Measurements from ENCODE around the gene ECM2. TPM values are rescaled to one million over a fixed set of nuclear protein-coding genes. Genes with fewer than 3 reads are reported as not detected.

Gene ECM2
- total and polyA plus RNA-seq, 2 of the 13 experiments (the other 11 are each of a cell fraction or from before 2014, with no cell fraction given) = 0.37 TPM; not detected in 1

GRCh38 chr9:92522983-92523970 lies 12.5 kb downstream of the ECM2 start (continued):
- peak; percentile 55; the same call in 1 of the 2 replicates for TF ChIP-seq ZMYM2 (CRISPR knock-in tag; IDR thresholded peaks at IDR 0.05)
- TF ChIP-seq ZNF263 (CRISPR knock-in tag; IDR thresholded peaks at IDR 0.05) = 0 out of 2 replicates have a peak, but pooled peaks have one; percentile 15
- no peak for TF ChIP-seq ZNF777 (CRISPR knock-in tag; IDR thresholded peaks at IDR 0.05)
- no peak for TF ChIP-seq EED (CRISPR knock-in tag; IDR thresholded peaks at IDR 0.05)
- TF ChIP-seq ZNF770 (CRISPR knock-in tag; IDR thresholded peaks at IDR 0.05) = peak; percentile 90
- TF ChIP-seq, protein P1, sequence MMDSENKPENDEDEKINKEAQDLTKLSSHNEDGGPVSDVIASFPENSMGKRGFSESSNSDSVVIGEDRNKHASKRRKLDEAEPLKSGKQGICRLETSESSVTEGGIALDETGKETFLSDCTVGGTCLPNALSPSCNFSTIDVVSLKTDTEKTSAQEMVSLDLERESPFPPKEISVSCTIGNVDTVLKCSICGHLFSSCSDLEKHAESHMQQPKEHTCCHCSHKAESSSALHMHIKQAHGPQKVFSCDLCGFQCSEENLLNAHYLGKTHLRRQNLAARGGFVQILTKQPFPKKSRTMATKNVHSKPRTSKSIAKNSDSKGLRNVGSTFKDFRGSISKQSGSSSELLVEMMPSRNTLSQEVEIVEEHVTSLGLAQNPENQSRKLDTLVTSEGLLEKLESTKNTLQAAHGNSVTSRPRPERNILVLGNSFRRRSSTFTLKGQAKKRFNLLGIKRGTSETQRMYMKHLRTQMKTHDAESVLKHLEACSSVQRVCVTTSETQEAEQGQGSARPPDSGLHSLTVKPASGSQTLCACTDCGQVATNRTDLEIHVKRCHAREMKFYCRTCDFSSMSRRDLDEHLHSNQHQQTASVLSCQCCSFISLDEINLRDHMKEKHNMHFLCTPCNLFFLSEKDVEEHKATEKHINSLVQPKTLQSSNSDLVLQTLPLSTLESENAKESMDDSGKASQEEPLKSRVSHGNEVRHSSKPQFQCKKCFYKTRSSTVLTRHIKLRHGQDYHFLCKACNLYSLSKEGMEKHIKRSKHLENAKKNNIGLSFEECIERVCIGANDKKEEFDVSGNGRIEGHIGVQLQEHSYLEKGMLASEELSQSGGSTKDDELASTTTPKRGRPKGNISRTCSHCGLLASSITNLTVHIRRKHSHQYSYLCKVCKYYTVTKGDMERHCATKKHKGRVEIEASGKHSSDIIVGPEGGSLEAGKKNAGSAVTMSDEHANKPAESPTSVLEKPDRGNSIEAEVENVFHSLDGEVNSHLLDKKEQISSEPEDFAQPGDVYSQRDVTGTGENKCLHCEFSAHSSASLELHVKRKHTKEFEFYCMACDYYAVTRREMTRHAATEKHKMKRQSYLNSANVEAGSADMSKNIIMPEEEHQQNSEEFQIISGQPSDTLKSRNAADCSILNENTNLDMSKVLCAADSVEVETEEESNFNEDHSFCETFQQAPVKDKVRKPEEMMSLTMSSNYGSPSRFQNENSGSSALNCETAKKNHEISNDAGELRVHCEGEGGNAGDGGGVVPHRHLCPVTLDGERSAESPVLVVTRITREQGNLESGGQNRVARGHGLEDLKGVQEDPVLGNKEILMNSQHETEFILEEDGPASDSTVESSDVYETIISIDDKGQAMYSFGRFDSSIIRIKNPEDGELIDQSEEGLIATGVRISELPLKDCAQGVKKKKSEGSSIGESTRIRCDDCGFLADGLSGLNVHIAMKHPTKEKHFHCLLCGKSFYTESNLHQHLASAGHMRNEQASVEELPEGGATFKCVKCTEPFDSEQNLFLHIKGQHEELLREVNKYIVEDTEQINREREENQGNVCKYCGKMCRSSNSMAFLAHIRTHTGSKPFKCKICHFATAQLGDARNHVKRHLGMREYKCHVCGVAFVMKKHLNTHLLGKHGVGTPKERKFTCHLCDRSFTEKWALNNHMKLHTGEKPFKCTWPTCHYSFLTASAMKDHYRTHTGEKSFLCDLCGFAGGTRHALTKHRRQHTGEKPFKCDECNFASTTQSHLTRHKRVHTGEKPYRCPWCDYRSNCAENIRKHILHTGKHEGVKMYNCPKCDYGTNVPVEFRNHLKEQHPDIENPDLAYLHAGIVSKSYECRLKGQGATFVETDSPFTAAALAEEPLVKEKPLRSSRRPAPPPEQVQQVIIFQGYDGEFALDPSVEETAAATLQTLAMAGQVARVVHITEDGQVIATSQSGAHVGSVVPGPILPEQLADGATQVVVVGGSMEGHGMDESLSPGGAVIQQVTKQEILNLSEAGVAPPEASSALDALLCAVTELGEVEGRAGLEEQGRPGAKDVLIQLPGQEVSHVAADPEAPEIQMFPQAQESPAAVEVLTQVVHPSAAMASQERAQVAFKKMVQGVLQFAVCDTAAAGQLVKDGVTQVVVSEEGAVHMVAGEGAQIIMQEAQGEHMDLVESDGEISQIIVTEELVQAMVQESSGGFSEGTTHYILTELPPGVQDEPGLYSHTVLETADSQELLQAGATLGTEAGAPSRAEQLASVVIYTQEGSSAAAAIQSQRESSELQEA (CRISPR knock-in tag; IDR thresholded peaks at IDR 0.05; ENCODE audit: not compliant biosample characterization) = no peak
- TF ChIP-seq ZSCAN25 (CRISPR knock-in tag; IDR thresholded peaks at IDR 0.05) = no peak
- TF ChIP-seq ATF3 (CRISPR knock-in tag; IDR thresholded peaks at IDR 0.05) = peak; percentile 64; the same call in 1 of the 2 replicates
- TF ChIP-seq RARA (CRISPR knock-in tag; IDR thresholded peaks at IDR 0.05) = peak; percentile 37; the same call in 1 of the 2 replicates
- TF ChIP-seq SYNCRIP (IDR thresholded peaks at IDR 0.05; ENCODE audit: insufficient read depth, low read depth, low read length) = no peak
- 0 out of 2 replicates have a peak, but pooled peaks have one; percentile 35 for TF ChIP-seq CREB1 (IDR thresholded peaks at IDR 0.05)
- TF ChIP-seq CREB1 (CRISPR knock-in tag; IDR thresholded peaks at IDR 0.05) = no peak
- TF ChIP-seq E2F2 (CRISPR knock-in tag; IDR thresholded peaks at IDR 0.05; ENCODE audit: borderline replicate concordance) = no peak
- TF ChIP-seq FOXA3 (CRISPR knock-in tag; IDR thresholded peaks at IDR 0.05) = no peak

Data from HepG2 (cell line).